Left ventricle myocardium inferior (tissue), 1 donor: ENCODE measurements around the gene HNRNPF. TPM values are rescaled to one million over a fixed set of nuclear protein-coding genes. Genes with fewer than 3 reads are reported as not detected.
"Not testable (repeated sequence)": the region's sequence is repeated elsewhere in the genome, so short reads cannot be mapped to it uniquely, and the experiment has no call there.

Experiments
- DNase-seq: peaks from one replicate; pipeline ENCODE4 v3.0.0-alpha.2; 2020
- H3K27ac ChIP-seq: fragments of 200-600 bp; replicated peaks from 2 replicates; pipeline ENCODE4 v1.8.0; 2021
- H3K27me3 ChIP-seq: fragments of 200-600 bp; 2 replicates; pipeline ENCODE4 v1.8.0; 2021; ENCODE audit warnings: low read depth
- H3K36me3 ChIP-seq: fragments of 200-600 bp; 2 replicates; pipeline ENCODE4 v1.8.0; 2021
- H3K4me1 ChIP-seq: fragments of 200-600 bp; 2 replicates; pipeline ENCODE4 v1.8.0; 2021
- H3K4me3 ChIP-seq: fragments of 200-600 bp; 2 replicates; pipeline ENCODE4 v1.8.0; 2021; ENCODE audit warnings: mild to moderate bottlenecking, moderate library complexity
- H3K9me3 ChIP-seq: fragments of 200-600 bp; replicated peaks from 2 replicates; pipeline ENCODE4 v1.8.0; 2021
- CTCF ChIP-seq: fragments of 200-600 bp; IDR thresholded peaks from 2 replicates; pipeline ENCODE4 v1.8.0; 2021; ENCODE audit warnings: antibody characterized with exemption, mild to moderate bottlenecking, borderline replicate concordance
- intact Hi-C: fragments of 100-400 bp; cut with micrococcal nuclease; formaldehyde crosslinking; loops from one replicate; pipeline ENCODE4 v1.11.0; 2022
- total RNA-seq: library from RNA; stranded (reverse); fragmentation: NEBNext Ultra II Directional; extraction: Animal tissue kit (Norgen Biotek cat#: 25700); gene quantifications from one replicate; pipeline ENCODE4 v1.2.1, GENCODE V29; 2021
- donor health status: DM: no; HTN: yes; CAD: no; lungs with severe emphysema.

HNRNPF gene
- total RNA-seq, 1 donor from 2014 or later: 70.5 TPM

- Histone ChIP-seq H3K36me3 (no peaks in the 10 kb centered on the region), H3K27me3 (no peaks in the 10 kb centered on the region), H3K4me3 (no peak overlapping the region), H3K9me3 (no peaks in the 10 kb centered on the region), H3K4me1 (peaks cover 21% of the 10 kb centered on the region), H3K27ac (no peak overlapping the region)
- no peak for DNase-seq
- TF ChIP-seq CTCF: no peak
- intact Hi-C loops: no loop called here
Measured at GRCh38 chr10:43424416-43424815, 15.4 kb upstream of the HNRNPF start.

- peak overlapping the region; percentile 100 for H3K27ac ChIP-seq
- intact Hi-C loops, DNase-seq: not testable (repeated sequence)
Measured at GRCh38 chr10:43421944-43422343, 13.0 kb upstream of the HNRNPF start.

GRCh38 chr10:43421519-43421918, 12.5 kb upstream of the HNRNPF start:
- Histone ChIP-seq H3K4me1 (peaks cover 21% of the 10 kb centered on the region), H3K4me3 (peak overlapping the region; percentile 78), H3K27me3 (no peaks in the 10 kb centered on the region), H3K36me3 (no peaks in the 10 kb centered on the region), H3K27ac (peak overlapping the region; percentile 100), H3K9me3 (no peaks in the 10 kb centered on the region)
- TF ChIP-seq CTCF: no peak
- intact Hi-C loops: no loop called here
- DNase-seq: no peak

More at GRCh38 chr10:43421944-43422343, 13.0 kb upstream of the HNRNPF start:
- not testable (repeated sequence) for H3K4me3 ChIP-seq, H3K27me3 ChIP-seq, H3K36me3 ChIP-seq, H3K9me3 ChIP-seq
- H3K4me1 ChIP-seq: peaks cover 21% of the 10 kb centered on the region

GRCh38 chr10:43421201-43421507, 12.2 kb upstream of the HNRNPF start:
- peak overlapping the region; percentile 100 for H3K27ac ChIP-seq
- no peak for TF ChIP-seq CTCF
- intact Hi-C loops: no loop called here
- peaks cover 21% of the 10 kb centered on the region for H3K4me1 ChIP-seq
- no peaks in the 10 kb centered on the region for H3K27me3 ChIP-seq
- H3K9me3 ChIP-seq: no peaks in the 10 kb centered on the region
- H3K36me3 ChIP-seq: no peaks in the 10 kb centered on the region
- H3K4me3 ChIP-seq: peak overlapping the region; percentile 78
- no peak for DNase-seq

- Histone ChIP-seq H3K27ac (peak overlapping the region; percentile 100), H3K36me3 (no peaks in the 10 kb centered on the region), H3K4me3 (peak overlapping the region; percentile 78), H3K4me1 (peaks cover 21% of the 10 kb centered on the region), H3K27me3 (no peaks in the 10 kb centered on the region), H3K9me3 (no peaks in the 10 kb centered on the region)
- peak; percentile 90 for DNase-seq
- peak; percentile 35 for TF ChIP-seq CTCF
- intact Hi-C loops: no loop called here
Measured at GRCh38 chr10:43420369-43421200, 11.6 kb upstream of the HNRNPF start.

- H3K27ac ChIP-seq: peak overlapping the region; percentile 100
- H3K4me3 ChIP-seq: peak overlapping the region; percentile 78
- no peak for TF ChIP-seq CTCF
- no peaks in the 10 kb centered on the region for H3K9me3 ChIP-seq
- no peaks in the 10 kb centered on the region for H3K27me3 ChIP-seq
- H3K4me1 ChIP-seq: peaks cover 21% of the 10 kb centered on the region
- no peaks in the 10 kb centered on the region for H3K36me3 ChIP-seq
- DNase-seq: no peak
- intact Hi-C loops: no loop called here
Measured at GRCh38 chr10:43419997-43420368, 11.0 kb upstream of the HNRNPF start.
